Measurements from ENCODE around the gene MXRA8.

MXRA8 gene

DNA sequence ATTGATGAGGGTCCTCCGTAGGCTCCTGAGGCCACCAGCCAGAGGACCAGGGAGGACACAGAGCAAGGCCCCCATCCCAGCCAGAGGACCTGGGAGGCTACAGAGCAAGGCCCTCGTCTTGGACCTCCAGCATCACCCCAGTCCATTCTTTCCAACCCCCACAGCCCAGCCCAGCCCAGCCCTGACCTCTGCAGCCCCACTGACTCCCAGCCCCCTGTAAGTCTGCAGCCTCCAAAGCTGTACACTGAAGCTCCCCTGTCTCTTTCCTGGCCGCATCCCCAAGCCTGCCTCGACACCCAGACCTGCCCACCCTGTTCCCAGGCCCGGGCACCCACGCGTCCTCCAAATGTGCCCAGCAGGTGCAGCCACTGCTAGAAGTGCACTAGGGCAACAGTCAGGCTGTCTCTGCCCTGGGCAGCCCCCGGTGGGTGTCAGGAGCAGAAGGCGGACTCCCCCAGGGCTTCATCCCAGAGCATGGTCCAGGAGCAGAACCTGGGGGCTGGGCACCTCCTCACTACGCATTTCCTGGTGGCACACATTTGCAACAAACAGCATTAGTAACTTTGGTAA is 11.2 kb downstream of the MXRA8 start:
- Histone ChIP-seq H3K4me2 (peak overlapping the region; percentile 94 to 100 (median 100)), H3K4me1 (peaks cover 58 to 74% (median 73%) of the 10 kb centered on the region in 10 experiments), H3K27ac (no peak overlapping the region), H3K27me3 (peaks cover under 1 to 8% (median 8%) of the 10 kb centered on the region in 11 experiments), H3K9me3 (replicated peaks in 1 of 11) (no peaks in the 10 kb centered on the region), H3K36me3 (peaks cover 0 to 1% (median 0%) of the 10 kb centered on the region in 11 experiments; a peak in 3 of 22 replicates), H4K20me1 (peaks cover 55 to 74% (median 74%) of the 10 kb centered on the region in 11 experiments; a peak in 21 of 22 replicates), H3K9ac (peak overlapping the region in 10 of 11 experiments; percentile 85 to 97 (median 94); a peak in 19 of 22 replicates), H3K4me3 (peak overlapping the region in 9 of 10 experiments; percentile 79 to 95 (median 88); a peak in 17 of 20 replicates)
- no peak for TF ChIP-seq Cebpa-rat (IDR thresholded peaks at IDR 0.05)

DNA sequence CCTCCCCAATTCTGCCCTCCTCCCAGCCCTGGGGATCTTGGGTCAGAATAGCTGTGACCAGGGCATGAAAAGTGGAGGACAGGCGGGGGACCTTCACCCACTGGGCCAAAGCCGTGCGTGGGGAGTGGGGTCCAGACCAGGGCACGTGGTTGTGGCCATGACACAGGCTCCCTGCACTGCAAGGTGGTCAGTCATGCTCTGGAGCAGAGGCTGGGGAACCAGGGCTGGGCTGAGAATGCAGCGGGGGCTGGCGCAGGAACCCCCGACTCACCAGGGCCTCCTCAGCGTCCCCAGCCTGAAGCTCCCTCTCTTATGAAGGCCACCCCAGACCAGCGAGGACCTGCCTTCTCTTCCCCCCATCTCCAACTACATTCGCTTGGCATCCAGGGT is 11.9 kb downstream of the MXRA8 start:
- H3K9ac ChIP-seq = peak overlapping the region in 8 of 11 experiments; percentile 22 to 97 (median 94); a peak in 10 of 22 replicates
- no peaks in the 10 kb centered on the region for H3K9me3 ChIP-seq (replicated peaks in 1 of 11)
- no peak overlapping the region for H3K4me3 ChIP-seq
- peaks cover 61 to 74% (median 74%) of the 10 kb centered on the region in 11 experiments; a peak in 21 of 22 replicates for H4K20me1 ChIP-seq
- peaks cover 58 to 71% (median 68%) of the 10 kb centered on the region in 10 experiments for H3K4me1 ChIP-seq
- no peak overlapping the region for H3K27ac ChIP-seq
- H3K27me3 ChIP-seq = peaks cover 0 to 2% (median 1%) of the 10 kb centered on the region in 11 experiments; a peak in 9 of 22 replicates
- no peak for TF ChIP-seq Cebpa-rat (IDR thresholded peaks at IDR 0.05)
- peaks cover 0 to 7% (median 5%) of the 10 kb centered on the region in 11 experiments; a peak in 12 of 22 replicates for H3K36me3 ChIP-seq
- peak overlapping the region; percentile 94 to 100 (median 100); a peak in 21 of 22 replicates for H3K4me2 ChIP-seq

- H3K36me3 ChIP-seq = peaks cover 0 to 13% (median 11%) of the 10 kb centered on the region in 11 experiments; a peak in 13 of 22 replicates
- H3K4me3 ChIP-seq = no peak overlapping the region; a peak in 1 of 20 replicates
- TF ChIP-seq Cebpa-rat (IDR thresholded peaks at IDR 0.05) = no peak
- H4K20me1 ChIP-seq = peaks cover 65 to 78% (median 75%) of the 10 kb centered on the region in 11 experiments; a peak in 21 of 22 replicates
- H3K9me3 ChIP-seq (replicated peaks in 1 of 11) = no peaks in the 10 kb centered on the region
- peak overlapping the region in 1 of 11 experiments; percentile 31; a peak in 2 of 22 replicates for H3K27ac ChIP-seq
- peak overlapping the region; percentile 9 to 100 (median 99); a peak in 21 of 22 replicates for H3K4me2 ChIP-seq
- peak overlapping the region in 10 of 11 experiments; percentile 22 to 97 (median 68); a peak in 11 of 22 replicates for H3K9ac ChIP-seq
- H3K4me1 ChIP-seq = peaks cover 56 to 68% (median 66%) of the 10 kb centered on the region in 10 experiments
- H3K27me3 ChIP-seq = no peaks in the 10 kb centered on the region
These were observed 12.4 kb downstream of the MXRA8 start for GRCh38 chr1:1345860-1346500.

DNA sequence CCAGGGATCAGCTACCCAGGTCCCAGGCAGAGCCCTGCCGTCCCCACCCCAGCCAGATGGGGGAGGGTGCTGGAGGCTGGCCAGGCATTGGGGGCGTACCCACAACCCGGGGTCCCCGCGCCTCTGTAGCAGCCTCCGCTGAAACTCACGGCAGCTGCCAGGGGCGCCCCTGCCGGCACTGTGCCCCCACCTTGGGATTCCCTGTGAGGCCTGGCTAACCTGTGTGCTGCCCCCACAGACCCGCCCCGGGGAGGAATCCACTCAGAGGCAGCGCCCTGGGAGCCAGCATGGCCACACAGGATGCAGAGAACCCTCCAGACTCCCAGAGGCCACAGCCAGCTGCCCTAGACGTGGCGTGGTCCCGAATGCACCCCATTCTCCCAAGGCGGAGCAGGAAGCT is 13.0 kb downstream of the MXRA8 start:
- H3K4me3 ChIP-seq = no peak overlapping the region; a peak in 1 of 20 replicates
- H3K27ac ChIP-seq = peak overlapping the region in 5 of 11 experiments; percentile 6 to 31 (median 25); a peak in 5 of 22 replicates

DNA sequence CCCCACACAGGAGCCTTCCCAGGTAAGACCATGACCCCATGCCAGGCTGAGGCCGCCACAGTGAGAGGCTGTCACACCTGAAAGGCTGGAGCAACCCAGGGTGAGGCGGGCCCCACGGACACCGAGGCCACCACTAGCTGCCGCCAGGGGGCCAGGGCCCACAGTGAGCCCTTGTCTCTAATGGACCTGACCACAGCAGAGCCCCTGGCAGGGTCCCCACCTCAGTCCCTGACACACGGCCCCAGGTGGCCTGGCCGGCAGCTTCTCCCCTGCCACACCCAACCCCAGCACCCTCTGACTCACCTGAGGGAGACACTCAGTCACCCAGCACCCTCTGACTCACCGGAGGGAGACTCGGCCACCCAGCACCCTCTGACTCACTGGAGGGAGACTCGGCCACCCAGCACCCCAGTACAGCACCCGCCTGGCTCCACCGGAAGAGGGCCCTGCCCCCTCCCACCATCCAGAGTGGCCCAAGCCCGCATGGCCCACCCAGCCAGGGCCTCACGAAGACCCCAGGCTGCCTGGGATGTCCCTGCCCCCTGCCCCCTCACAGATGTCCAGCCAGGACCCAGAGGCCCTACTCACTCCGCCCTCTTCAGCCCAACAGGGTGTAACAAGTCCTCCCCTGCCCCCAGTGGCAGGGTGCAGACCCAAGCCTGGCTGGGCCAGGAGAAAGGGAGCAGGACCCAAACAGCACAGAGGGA is 13.5 kb downstream of the MXRA8 start:
- no peaks in the 10 kb centered on the region for H3K27me3 ChIP-seq
- H3K9ac ChIP-seq = peak overlapping the region in 10 of 11 experiments; percentile 22 to 97 (median 40); a peak in 15 of 22 replicates
- peaks cover 0 to 23% (median 20%) of the 10 kb centered on the region in 11 experiments; a peak in 15 of 22 replicates for H3K36me3 ChIP-seq
- no peak overlapping the region for H3K4me3 ChIP-seq
- H3K4me2 ChIP-seq = peak overlapping the region; percentile 9 to 100 (median 99); a peak in 19 of 22 replicates
- H3K27ac ChIP-seq = peak overlapping the region in 6 of 11 experiments; percentile 6 to 31 (median 22); a peak in 6 of 22 replicates
- H3K9me3 ChIP-seq (replicated peaks in 1 of 11) = no peaks in the 10 kb centered on the region
- peaks cover 66 to 89% (median 83%) of the 10 kb centered on the region in 11 experiments; a peak in 21 of 22 replicates for H4K20me1 ChIP-seq
- no peak for TF ChIP-seq Cebpa-rat (IDR thresholded peaks at IDR 0.05)
- H3K4me1 ChIP-seq = peaks cover 56 to 68% (median 66%) of the 10 kb centered on the region in 10 experiments

More for the DNA sequence above, 13.0 kb downstream of the MXRA8 start:
- H3K9me3 ChIP-seq (replicated peaks in 1 of 11) = no peaks in the 10 kb centered on the region
- no peaks in the 10 kb centered on the region for H3K27me3 ChIP-seq
- peaks cover 56 to 68% (median 66%) of the 10 kb centered on the region in 10 experiments for H3K4me1 ChIP-seq
- peaks cover 66 to 84% (median 81%) of the 10 kb centered on the region in 11 experiments; a peak in 21 of 22 replicates for H4K20me1 ChIP-seq
- TF ChIP-seq Cebpa-rat (IDR thresholded peaks at IDR 0.05) = no peak
- H3K36me3 ChIP-seq = peaks cover 0 to 19% (median 17%) of the 10 kb centered on the region in 11 experiments; a peak in 15 of 22 replicates
- H3K9ac ChIP-seq = peak overlapping the region in 10 of 11 experiments; percentile 22 to 97 (median 40); a peak in 16 of 22 replicates
- peak overlapping the region; percentile 9 to 100 (median 99); a peak in 21 of 22 replicates for H3K4me2 ChIP-seq

- peaks cover 56 to 68% (median 66%) of the 10 kb centered on the region in 10 experiments for H3K4me1 ChIP-seq
- H3K27me3 ChIP-seq = no peaks in the 10 kb centered on the region
- no peaks in the 10 kb centered on the region for H3K9me3 ChIP-seq (replicated peaks in 1 of 11)
- H3K36me3 ChIP-seq = peaks cover 0 to 31% (median 23%) of the 10 kb centered on the region in 11 experiments; a peak in 17 of 22 replicates
- H3K4me2 ChIP-seq = peak overlapping the region; percentile 9 to 100 (median 99); a peak in 15 of 22 replicates
- H3K27ac ChIP-seq = peak overlapping the region in 3 of 11 experiments; percentile 17 to 28 (median 20); a peak in 5 of 22 replicates
- H3K4me3 ChIP-seq = no peak overlapping the region
- no peak for TF ChIP-seq Cebpa-rat (IDR thresholded peaks at IDR 0.05)
- peak overlapping the region in 8 of 11 experiments; percentile 24 to 93 (median 54); a peak in 10 of 22 replicates for H3K9ac ChIP-seq
- H4K20me1 ChIP-seq = peaks cover 66 to 90% (median 83%) of the 10 kb centered on the region in 11 experiments; a peak in 21 of 22 replicates
These were observed 14.4 kb downstream of the MXRA8 start for GRCh38 chr1:1343811-1344421.

DNA sequence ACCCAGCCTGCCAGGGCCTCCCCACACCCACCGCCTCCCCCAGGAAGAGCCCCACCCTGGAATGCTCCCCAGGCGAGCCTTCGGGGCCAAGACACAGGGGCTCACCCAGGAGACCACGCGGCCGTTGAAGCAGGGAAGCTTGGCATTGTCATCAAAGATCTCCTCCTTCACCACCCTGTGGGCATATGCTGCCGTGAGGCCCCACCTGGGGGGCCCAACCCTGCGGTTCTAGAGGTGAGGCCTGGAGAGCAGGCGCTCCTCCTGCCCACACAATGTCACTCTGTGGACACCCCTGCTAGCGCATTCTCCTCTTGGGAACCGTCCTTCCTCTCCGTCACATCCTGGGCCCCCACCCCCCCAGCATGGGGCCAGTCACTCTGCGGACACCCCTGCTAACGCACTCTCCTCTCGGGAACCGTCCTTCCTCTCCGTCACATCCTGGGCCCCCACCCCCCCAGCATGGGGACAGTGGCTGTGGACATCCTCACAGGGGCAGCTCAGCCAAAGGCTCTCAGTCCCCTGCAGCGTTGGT is 15.7 kb downstream of the MXRA8 start:
- Histone ChIP-seq H3K9me3 (replicated peaks in 1 of 11) (no peaks in the 10 kb centered on the region), H3K4me2 (peak overlapping the region; percentile 57 to 100 (median 99)), H3K9ac (peak overlapping the region in 10 of 11 experiments; percentile 23 to 57 (median 48); a peak in 14 of 22 replicates), H3K27me3 (no peaks in the 10 kb centered on the region), H4K20me1 (peaks cover 61 to 86% (median 74%) of the 10 kb centered on the region in 11 experiments; a peak in 21 of 22 replicates), H3K27ac (peak overlapping the region in 6 of 11 experiments; percentile 13 to 47 (median 36); a peak in 9 of 22 replicates), H3K4me3 (no peak overlapping the region; a peak in 1 of 20 replicates), H3K4me1 (peaks cover 46 to 58% (median 57%) of the 10 kb centered on the region in 10 experiments), H3K36me3 (peaks cover 0 to 42% (median 31%) of the 10 kb centered on the region in 11 experiments; a peak in 19 of 22 replicates)
- no peak for TF ChIP-seq Cebpa-rat (IDR thresholded peaks at IDR 0.05)
